HG03558 (cell line): Measurements from ENCODE around the gene ANKS6.
A peak's percentile ranks its signal among the peaks of the same experiment; 100 is the strongest.

Source experiments
- ATAC-seq: cut with Tn5 transposase; IDR thresholded peaks from one replicate; pipeline ENCODE4 v1.9.1; 2021; ENCODE audit warnings: moderate number of reproducible peaks; ENCODE audit not compliant: unreplicated experiment; ENCODE audit errors: extremely low read depth

ANKS6 gene

GRCh38 chr9:98796364-98797101, at the start of gene ANKS6:
TSS of gene ANKS6 (minus strand) at chr9:98796555. CDS start at chr9:98796491, 64 bp downstream.
- ATAC-seq, result peak; percentile 80

- no peak for ATAC-seq
These were observed 49.7 kb upstream of the ANKS6 start for GRCh38 chr9:98846081-98846480.

GRCh38 chr9:98842510-98842909, 46.2 kb upstream of the ANKS6 start:
- no peak for ATAC-seq

GRCh38 chr9:98839724-98840123, 43.4 kb upstream of the ANKS6 start:
- ATAC-seq, result no peak

GRCh38 chr9:98838868-98839565, 42.7 kb upstream of the ANKS6 start:
- ATAC-seq, result no peak

GRCh38 chr9:98838155-98838867, 42.0 kb upstream of the ANKS6 start:
- ATAC-seq, result no peak

GRCh38 chr9:98837516-98837915, 41.2 kb upstream of the ANKS6 start:
- no peak for ATAC-seq

GRCh38 chr9:98836206-98836605, 39.9 kb upstream of the ANKS6 start:
- no peak for ATAC-seq

- ATAC-seq, result no peak
These were observed 38.0 kb upstream of the ANKS6 start for GRCh38 chr9:98834386-98834785.

- ATAC-seq, result no peak
These were observed 37.0 kb upstream of the ANKS6 start for GRCh38 chr9:98833090-98833956.

GRCh38 chr9:98832768-98833089, 36.4 kb upstream of the ANKS6 start:
- no peak for ATAC-seq

- no peak for ATAC-seq
These were observed 35.3 kb upstream of the ANKS6 start for GRCh38 chr9:98831696-98832095.

GRCh38 chr9:98830554-98830953, 34.2 kb upstream of the ANKS6 start:
- no peak for ATAC-seq

- no peak for ATAC-seq
These were observed 33.4 kb upstream of the ANKS6 start for GRCh38 chr9:98829766-98830165.

GRCh38 chr9:98826716-98827115, 30.4 kb upstream of the ANKS6 start:
- no peak for ATAC-seq

- no peak for ATAC-seq
These were observed 29.1 kb upstream of the ANKS6 start for GRCh38 chr9:98825414-98825813.

- ATAC-seq, result no peak
These were observed 27.4 kb upstream of the ANKS6 start for GRCh38 chr9:98823666-98824334.

- no peak for ATAC-seq
These were observed 26.3 kb upstream of the ANKS6 start for GRCh38 chr9:98822661-98823060.

- no peak for ATAC-seq
These were observed 25.5 kb upstream of the ANKS6 start for GRCh38 chr9:98821831-98822230.

GRCh38 chr9:98819231-98819630, 22.9 kb upstream of the ANKS6 start:
- ATAC-seq, result no peak
